Mammary epithelial cell (primary cell): ENCODE results near the gene DESI1.

Source experiments
- CTCF ChIP-seq, 2 donors: IDR thresholded peaks in 1 of 2; conservative IDR thresholded peaks in 1 of 2; 2 replicates each; pipeline ENCODE4 v1.5.1; 2011 to 2012; ENCODE audit warnings: inconsistent platforms in 2 of 2, low read length in 2 of 2, mild to moderate bottlenecking in 2 of 2, control low read depth in 1 of 2, low read depth in 1 of 2; ENCODE audit not compliant: insufficient read depth in 1 of 2; ENCODE audit errors: extremely low read depth in 1 of 2
- EZH2 ChIP-seq: IDR thresholded peaks from 2 replicates; pipeline ENCODE4 v1.6.1; 2012; ENCODE audit warnings: low read length, inconsistent platforms, borderline replicate concordance

GRCh38 chr22:41598081-41598480 is 22.8 kb downstream of the DESI1 start:
- TF ChIP-seq CTCF (conservative IDR thresholded peaks at IDR 0.05 in 1 of 2, IDR thresholded peaks at IDR 0.05 in 1 of 2; ENCODE audit: extremely low read depth in 1 of 2, insufficient read depth in 1 of 2, low read depth in 1 of 2, low read length in 2 of 2) (peak in 1 of 2 donors; percentile 31), EZH2 (no peak)
